Upper lobe of right lung (tissue), 1 donor: ENCODE measurements around the gene UBA6. TPM values are rescaled to one million over a fixed set of nuclear protein-coding genes. Genes with fewer than 3 reads are reported as not detected.
"Not testable (repeated sequence)": the region's sequence is repeated elsewhere in the genome, so short reads cannot be mapped to it uniquely, and the experiment has no call there.

ENCODE experiments used
- ATAC-seq: fragments of 200-7000 bp; cut with Tn5 transposase; one replicate; pipeline ENCODE4 v1.9.1; 2020; ENCODE audit warnings: mild to moderate bottlenecking, moderate library complexity
- DNase-seq: peaks from one replicate; pipeline ENCODE4 v3.0.0-alpha.2; 2020
- H3K27ac ChIP-seq: fragments of 200-600 bp; one replicate; pipeline ENCODE4 v1.8.0; 2022
- H3K27me3 ChIP-seq: fragments of 200-600 bp; one replicate; pipeline ENCODE4 v1.8.0; 2022; ENCODE audit warnings: mild to moderate bottlenecking
- H3K36me3 ChIP-seq: fragments of 200-600 bp; one replicate; pipeline ENCODE4 v1.8.0; 2022
- H3K4me1 ChIP-seq: fragments of 200-600 bp; one replicate; pipeline ENCODE4 v1.8.0; 2022
- H3K4me3 ChIP-seq: fragments of 200-600 bp; one replicate; pipeline ENCODE4 v1.8.0; 2022; ENCODE audit warnings: mild to moderate bottlenecking
- H3K9me3 ChIP-seq: fragments of 200-600 bp; one replicate; pipeline ENCODE4 v1.8.0; 2022
- intact Hi-C: fragments of 100-400 bp; cut with DNase I; formaldehyde crosslinking; loops from one replicate; pipeline ENCODE4 v1.11.0; 2022
- total RNA-seq: library from RNA; stranded (reverse); fragmentation: NEBNext Ultra II Directional; extraction: Animal tissue kit (Norgen Biotek cat#: 25700); gene quantifications from one replicate; pipeline ENCODE4 v1.2.1, GENCODE V29; 2021
- TF ChIP-seq, protein P1 (sequence below): fragments of 200-600 bp; IDR thresholded peaks from one replicate; pipeline ENCODE4 v1.8.0; 2022; ENCODE audit warnings: antibody characterized with exemption
- donor health status: DM: no; HTN: yes; CAD: no; lungs with severe emphysema.

The UBA6 gene
- total RNA-seq, 1 donor from 2014 or later = 48.5 TPM

DNA sequence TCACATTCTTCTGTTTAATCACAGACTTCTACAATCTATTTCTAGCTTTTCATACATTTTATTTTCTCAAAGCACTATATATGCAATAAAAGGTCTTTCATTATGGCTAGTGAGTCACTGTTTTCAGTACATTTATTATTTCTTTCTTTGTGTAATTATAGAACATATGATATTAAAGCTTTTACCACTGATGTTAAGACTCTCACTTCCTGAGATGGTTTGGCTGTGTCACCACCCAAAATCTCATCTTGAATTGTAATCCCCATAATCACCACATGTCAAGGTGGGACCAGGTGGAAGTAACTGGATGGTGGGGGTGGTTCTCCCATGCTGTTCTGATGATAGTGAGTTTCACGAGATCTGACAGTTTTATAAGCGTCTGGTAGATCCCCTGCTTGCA lies 41.9 kb downstream of the UBA6 start:
- intact Hi-C loops = no loop called here
- no peaks in the 10 kb centered on the region for H3K4me1 ChIP-seq
- no peak overlapping the region for H3K4me3 ChIP-seq
- H3K27ac ChIP-seq = no peak overlapping the region
- no peaks in the 10 kb centered on the region for H3K27me3 ChIP-seq
- TF ChIP-seq, protein P1, sequence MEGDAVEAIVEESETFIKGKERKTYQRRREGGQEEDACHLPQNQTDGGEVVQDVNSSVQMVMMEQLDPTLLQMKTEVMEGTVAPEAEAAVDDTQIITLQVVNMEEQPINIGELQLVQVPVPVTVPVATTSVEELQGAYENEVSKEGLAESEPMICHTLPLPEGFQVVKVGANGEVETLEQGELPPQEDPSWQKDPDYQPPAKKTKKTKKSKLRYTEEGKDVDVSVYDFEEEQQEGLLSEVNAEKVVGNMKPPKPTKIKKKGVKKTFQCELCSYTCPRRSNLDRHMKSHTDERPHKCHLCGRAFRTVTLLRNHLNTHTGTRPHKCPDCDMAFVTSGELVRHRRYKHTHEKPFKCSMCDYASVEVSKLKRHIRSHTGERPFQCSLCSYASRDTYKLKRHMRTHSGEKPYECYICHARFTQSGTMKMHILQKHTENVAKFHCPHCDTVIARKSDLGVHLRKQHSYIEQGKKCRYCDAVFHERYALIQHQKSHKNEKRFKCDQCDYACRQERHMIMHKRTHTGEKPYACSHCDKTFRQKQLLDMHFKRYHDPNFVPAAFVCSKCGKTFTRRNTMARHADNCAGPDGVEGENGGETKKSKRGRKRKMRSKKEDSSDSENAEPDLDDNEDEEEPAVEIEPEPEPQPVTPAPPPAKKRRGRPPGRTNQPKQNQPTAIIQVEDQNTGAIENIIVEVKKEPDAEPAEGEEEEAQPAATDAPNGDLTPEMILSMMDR = no peak
- peaks cover 50% of the 10 kb centered on the region for H3K36me3 ChIP-seq
- no peak for ATAC-seq
- no peak for DNase-seq
- H3K9me3 ChIP-seq = no peaks in the 10 kb centered on the region

- H3K27ac ChIP-seq = no peak overlapping the region
- peaks cover 43% of the 10 kb centered on the region for H3K36me3 ChIP-seq
- no peak overlapping the region for H3K4me3 ChIP-seq
- TF ChIP-seq, protein P1 = no peak
- no peak for ATAC-seq
- DNase-seq = no peak
- no peaks in the 10 kb centered on the region for H3K9me3 ChIP-seq
- H3K4me1 ChIP-seq = no peaks in the 10 kb centered on the region
- H3K27me3 ChIP-seq = no peaks in the 10 kb centered on the region
- intact Hi-C loops = no loop called here
These were observed 42.7 kb downstream of the UBA6 start for GRCh38 chr4:67658302-67658701.

GRCh38 chr4:67651536-67651935 lies 49.4 kb downstream of the UBA6 start:
- H3K4me3 ChIP-seq = no peak overlapping the region
- peaks cover 34% of the 10 kb centered on the region for H3K36me3 ChIP-seq
- no peaks in the 10 kb centered on the region for H3K27me3 ChIP-seq
- H3K9me3 ChIP-seq = no peaks in the 10 kb centered on the region
- no peak overlapping the region for H3K27ac ChIP-seq
- ATAC-seq (no peak), DNase-seq (no peak)
- no peaks in the 10 kb centered on the region for H3K4me1 ChIP-seq
- intact Hi-C loops = no loop called here
- TF ChIP-seq, protein P1 = no peak

- Histone ChIP-seq H3K9me3 (no peaks in the 10 kb centered on the region), H3K4me1 (no peaks in the 10 kb centered on the region), H3K27ac (no peak overlapping the region), H3K36me3 (peaks cover 35% of the 10 kb centered on the region), H3K27me3 (no peaks in the 10 kb centered on the region), H3K4me3 (no peak overlapping the region)
- no peak for DNase-seq
- intact Hi-C loops = no loop called here
- ATAC-seq = peak; percentile 83
- TF ChIP-seq, protein P1 = no peak
These were observed 62.8 kb downstream of the UBA6 start for GRCh38 chr4:67638136-67638535.

- peaks cover 45% of the 10 kb centered on the region for H3K36me3 ChIP-seq
- ATAC-seq, intact Hi-C loops, H3K9me3 ChIP-seq, H3K4me3 ChIP-seq, DNase-seq, H3K27ac ChIP-seq, H3K4me1 ChIP-seq, H3K27me3 ChIP-seq: not testable (repeated sequence)
These were observed 64.0 kb downstream of the UBA6 start for GRCh38 chr4:67636978-67637377.

DNA sequence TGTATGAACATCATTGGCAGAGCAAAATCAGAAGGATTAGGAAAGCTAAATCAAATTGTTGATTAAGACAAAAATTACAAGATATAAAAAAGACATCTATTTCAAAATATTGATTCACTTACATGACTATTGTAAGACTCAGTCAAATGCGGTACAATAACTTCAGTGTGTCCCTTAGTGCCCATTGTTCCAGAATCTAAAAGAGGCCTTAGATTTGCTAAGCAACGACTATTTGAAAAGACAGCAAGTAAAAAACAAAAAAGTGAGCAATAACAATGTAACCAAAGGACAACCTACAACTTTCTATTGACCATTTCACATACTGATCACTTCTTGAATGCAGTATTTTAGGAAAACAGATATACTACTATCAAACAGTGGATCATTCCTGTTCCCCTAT lies 65.6 kb downstream of the UBA6 start:
- TF ChIP-seq, protein P1 = no peak
- ATAC-seq (no peak), DNase-seq (no peak)
- Histone ChIP-seq H3K4me3 (no peak overlapping the region), H3K36me3 (peaks cover 55% of the 10 kb centered on the region), H3K9me3 (no peaks in the 10 kb centered on the region), H3K27ac (no peak overlapping the region), H3K27me3 (no peaks in the 10 kb centered on the region), H3K4me1 (no peaks in the 10 kb centered on the region)
- intact Hi-C loops = no loop called here
